Endothelial cell of umbilical vein (primary cell): ENCODE measurements around the gene R3HCC1L.

Source experiments
- CTCF ChIP-seq, 2 donors: IDR thresholded peaks; 1 replicate in 1 of 2; 2 replicates in 1 of 2; pipeline ENCODE4 v1.5.1; 2011; ENCODE audit warnings: low read length in 2 of 2, mild to moderate bottlenecking in 2 of 2, moderate library complexity in 2 of 2, control low read depth in 1 of 2, inconsistent platforms in 1 of 2, low read depth in 1 of 2; ENCODE audit not compliant: insufficient read depth in 1 of 2; ENCODE audit errors: extremely low read depth in 1 of 2
- FOS ChIP-seq: IDR thresholded peaks from 2 replicates; pipeline ENCODE4 v1.6.1; 2011; ENCODE audit warnings: mild to moderate bottlenecking, low read length, moderate library complexity, borderline replicate concordance; ENCODE audit not compliant: insufficient read depth
- JUN ChIP-seq: IDR thresholded peaks from 2 replicates; pipeline ENCODE4 v1.6.1; 2011; ENCODE audit warnings: borderline replicate concordance, low read depth; ENCODE audit not compliant: insufficient read length, insufficient read depth
- POLR2A ChIP-seq: IDR thresholded peaks from 2 replicates; pipeline ENCODE4 v1.6.1; 2012; ENCODE audit warnings: low read depth, mild to moderate bottlenecking, control low read depth, low read length
- TF ChIP-seq, protein P1 (sequence below): IDR thresholded peaks from 2 replicates; pipeline ENCODE4 v1.6.1; 2011; ENCODE audit not compliant: insufficient read depth, insufficient read length

- no peak for TF ChIP-seq CTCF (IDR thresholded peaks at IDR 0.05; ENCODE audit: extremely low read depth in 1 of 2, insufficient read depth in 1 of 2, low read depth in 1 of 2, low read length in 2 of 2)
- TF ChIP-seq POLR2A = no peak
- TF ChIP-seq, protein P1, sequence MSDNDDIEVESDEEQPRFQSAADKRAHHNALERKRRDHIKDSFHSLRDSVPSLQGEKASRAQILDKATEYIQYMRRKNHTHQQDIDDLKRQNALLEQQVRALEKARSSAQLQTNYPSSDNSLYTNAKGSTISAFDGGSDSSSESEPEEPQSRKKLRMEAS = no peak
- no peak for TF ChIP-seq JUN
- TF ChIP-seq FOS = no peak
These were observed 90.5 kb downstream of the R3HCC1L start for GRCh38 chr10:98224996-98225395.
